PC-9 (cell line): ENCODE data around the gene PKN2.

Source experiments
- EZH2 ChIP-seq: fragments of 200-600 bp; sonication (generic); IDR thresholded peaks from 2 replicates; pipeline ENCODE4 v1.8.0; 2017; ENCODE audit warnings: antibody characterized with exemption, low read depth
- TF ChIP-seq, protein P1 (sequence below): fragments of 200-600 bp; sonication (generic); conservative IDR thresholded peaks from 2 replicates; pipeline ENCODE4 v1.6.1; 2017; ENCODE audit warnings: mixed run types, antibody characterized with exemption, mild to moderate bottlenecking, moderate library complexity

DNA sequence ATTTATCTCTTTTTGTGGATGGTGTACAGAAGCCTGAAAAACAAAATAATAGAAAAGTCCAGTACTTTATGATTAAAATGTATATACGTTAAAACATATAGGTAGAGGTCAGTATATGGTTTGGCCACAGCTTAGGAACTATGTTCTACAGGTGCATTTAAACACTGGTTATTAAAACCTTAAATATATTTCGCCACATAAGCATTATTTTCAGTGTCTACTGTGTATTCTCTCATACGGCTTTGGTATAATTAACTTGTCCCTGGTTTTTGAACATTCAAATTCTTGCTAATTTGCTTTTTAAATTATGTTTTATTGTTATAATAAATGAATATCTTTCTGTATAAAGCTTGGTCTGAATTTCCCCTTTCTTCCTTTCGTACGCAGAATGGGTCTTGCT is 119.4 kb downstream of the PKN2 start:
- TF ChIP-seq, protein P1, sequence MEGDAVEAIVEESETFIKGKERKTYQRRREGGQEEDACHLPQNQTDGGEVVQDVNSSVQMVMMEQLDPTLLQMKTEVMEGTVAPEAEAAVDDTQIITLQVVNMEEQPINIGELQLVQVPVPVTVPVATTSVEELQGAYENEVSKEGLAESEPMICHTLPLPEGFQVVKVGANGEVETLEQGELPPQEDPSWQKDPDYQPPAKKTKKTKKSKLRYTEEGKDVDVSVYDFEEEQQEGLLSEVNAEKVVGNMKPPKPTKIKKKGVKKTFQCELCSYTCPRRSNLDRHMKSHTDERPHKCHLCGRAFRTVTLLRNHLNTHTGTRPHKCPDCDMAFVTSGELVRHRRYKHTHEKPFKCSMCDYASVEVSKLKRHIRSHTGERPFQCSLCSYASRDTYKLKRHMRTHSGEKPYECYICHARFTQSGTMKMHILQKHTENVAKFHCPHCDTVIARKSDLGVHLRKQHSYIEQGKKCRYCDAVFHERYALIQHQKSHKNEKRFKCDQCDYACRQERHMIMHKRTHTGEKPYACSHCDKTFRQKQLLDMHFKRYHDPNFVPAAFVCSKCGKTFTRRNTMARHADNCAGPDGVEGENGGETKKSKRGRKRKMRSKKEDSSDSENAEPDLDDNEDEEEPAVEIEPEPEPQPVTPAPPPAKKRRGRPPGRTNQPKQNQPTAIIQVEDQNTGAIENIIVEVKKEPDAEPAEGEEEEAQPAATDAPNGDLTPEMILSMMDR: no peak
- TF ChIP-seq EZH2: no peak
